NCI-H446 (cell line): ENCODE measurements around the gene HAUS7.

Experiments used
- DNase-seq, 2 experiments: peaks; one replicate each; lab custom pipeline; 2025; lab: John Stamatoyannopoulos, UW

The HAUS7 gene

DNA sequence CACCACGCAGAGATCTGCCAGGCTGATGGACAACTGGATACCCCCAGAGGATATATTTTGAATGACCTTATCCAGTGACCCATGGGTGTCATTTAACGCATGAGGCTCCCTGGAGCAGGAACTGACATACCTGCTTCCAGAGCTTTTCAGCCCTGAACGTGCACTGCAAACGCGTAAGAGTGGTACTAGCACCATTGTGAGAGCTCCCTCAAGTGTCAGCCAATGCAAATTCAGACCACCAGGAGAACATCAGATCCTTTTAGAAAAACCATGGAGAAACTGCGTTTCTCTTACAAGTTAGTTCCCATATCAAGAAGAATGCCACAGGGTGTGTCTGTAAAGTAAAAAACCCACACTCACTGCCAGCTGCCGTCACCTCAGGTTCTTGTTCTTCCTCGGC is 31.8 kb downstream of the HAUS7 start:
- peak in 1 of 2 experiments; percentile 6 for DNase-seq

DNA sequence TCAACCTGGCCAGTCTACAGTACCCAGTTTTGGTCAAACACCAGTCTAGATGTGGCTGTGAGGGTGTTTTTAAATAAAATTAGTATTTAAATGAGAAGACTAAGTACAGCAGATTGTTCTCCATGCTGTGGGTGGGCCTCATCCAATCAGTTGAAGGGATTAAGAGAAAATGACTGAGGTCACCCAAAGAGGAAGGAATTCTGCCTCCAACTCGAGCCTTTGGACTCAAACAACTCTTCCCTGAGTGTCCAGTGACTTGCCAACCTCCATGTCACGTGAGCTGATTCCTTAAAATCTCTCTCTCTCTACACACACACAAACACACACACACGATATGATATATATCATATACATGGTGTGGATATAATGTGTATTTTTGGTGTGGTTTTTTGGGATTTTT is 34.5 kb downstream of the HAUS7 start:
- no peak for DNase-seq

DNA sequence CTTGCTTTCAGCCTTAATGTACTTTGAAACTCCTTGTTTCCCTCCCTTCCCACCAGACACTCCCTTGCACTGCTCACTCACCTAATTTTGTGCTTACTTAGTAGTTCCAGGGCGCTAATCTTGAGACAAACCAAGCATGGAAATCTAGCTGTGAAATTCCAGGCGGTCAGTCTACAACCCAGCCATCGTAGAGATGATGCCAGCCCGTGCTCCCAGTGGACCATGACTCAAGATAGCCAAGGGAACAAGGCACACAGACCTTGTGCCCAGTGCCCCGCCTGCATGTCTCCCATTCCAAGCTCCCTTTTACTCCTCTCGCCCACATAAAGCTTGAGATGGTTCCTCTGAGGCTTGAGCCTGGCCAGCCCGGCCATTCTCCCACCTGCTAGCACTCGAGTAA is 35.6 kb downstream of the HAUS7 start:
- no peak for DNase-seq

DNA sequence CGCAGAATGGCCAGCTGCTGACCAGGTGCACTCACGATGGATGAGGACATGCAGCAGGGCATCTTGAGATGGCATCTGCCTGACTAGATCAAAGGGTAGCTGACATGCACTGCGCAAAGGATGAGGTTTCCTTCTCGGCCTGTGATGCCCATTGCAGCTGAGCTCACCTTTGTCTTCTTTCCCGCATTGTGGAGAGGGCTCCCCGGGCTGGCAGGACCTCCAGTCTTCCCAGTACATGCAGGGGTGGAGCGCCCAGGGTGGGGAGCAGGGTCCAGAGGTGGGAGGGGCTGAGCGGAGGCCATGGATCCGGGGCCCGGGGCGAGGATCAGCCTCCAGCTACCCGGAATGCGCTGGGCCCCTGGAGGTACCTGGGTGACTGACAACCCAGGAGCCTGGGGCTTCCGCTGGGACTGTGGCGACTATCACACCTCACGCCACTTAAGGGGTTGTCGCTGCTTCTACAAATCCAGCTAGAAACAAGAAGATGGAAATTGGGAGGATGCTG is 36.5 kb downstream of the HAUS7 start:
- DNase-seq: no peak

DNA sequence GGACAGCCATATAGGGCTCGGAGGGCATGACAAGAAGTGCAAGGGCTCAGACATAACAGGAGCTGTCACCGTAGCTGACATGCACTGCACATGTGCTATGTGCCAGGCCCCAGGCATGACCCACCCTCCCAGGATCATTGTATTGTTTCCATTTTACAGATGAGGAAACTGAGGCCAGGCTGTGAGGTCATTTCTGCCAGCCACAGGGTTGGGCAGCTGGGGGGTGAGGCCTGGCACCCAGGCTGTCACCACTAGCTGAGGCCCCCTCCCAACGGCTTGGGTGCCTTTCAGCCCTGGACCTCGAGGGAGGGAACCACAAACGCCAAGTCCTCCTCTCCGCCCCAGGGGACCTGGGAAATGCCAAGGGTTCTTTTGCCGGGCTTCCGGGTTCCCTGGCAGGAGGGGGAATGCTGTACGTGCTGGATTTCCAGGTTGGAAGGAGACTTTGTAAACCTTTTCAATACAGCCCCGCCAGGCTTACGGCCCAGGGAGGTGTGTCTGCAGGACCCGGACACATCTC is 37.2 kb downstream of the HAUS7 start:
- DNase-seq: no peak

DNA sequence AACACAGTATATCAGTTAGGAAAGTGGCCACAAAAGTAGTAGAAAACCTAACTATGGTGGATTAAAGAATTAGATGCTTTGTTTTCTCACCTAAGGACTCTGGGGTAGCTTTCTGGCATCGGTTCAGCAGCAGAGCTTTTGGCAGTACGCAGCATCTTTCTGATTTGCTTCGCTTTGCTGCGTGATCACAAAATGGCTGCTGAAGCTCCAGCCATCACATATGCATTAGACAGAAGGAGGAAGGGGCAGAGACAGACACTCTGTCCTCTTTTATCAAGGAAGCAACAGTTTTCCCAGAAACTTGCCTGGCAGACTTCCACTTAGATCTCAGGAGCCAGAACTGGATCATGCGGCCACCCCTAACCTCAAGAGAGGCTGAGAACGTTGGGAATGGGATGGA is 39.6 kb downstream of the HAUS7 start:
- DNase-seq: no peak

DNA sequence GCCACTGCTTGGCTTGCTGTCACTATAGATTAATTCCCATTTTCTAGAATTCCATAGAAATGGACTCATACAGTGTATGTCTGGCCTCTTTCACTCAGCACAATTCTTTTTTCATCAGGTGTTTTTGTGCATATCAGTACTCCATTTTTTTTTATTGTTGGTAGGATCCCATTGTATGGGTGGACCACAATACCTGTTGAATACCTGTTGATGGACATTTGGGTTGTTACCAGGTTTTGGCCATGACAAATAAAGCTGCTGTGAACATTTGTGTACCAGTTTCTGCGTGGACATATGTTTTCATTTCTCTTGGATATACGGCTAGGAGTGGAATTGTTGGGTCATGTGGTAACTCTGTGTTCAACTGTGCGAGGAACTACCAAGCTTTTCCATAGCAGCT is 44.2 kb downstream of the HAUS7 start:
- DNase-seq: no peak

DNA sequence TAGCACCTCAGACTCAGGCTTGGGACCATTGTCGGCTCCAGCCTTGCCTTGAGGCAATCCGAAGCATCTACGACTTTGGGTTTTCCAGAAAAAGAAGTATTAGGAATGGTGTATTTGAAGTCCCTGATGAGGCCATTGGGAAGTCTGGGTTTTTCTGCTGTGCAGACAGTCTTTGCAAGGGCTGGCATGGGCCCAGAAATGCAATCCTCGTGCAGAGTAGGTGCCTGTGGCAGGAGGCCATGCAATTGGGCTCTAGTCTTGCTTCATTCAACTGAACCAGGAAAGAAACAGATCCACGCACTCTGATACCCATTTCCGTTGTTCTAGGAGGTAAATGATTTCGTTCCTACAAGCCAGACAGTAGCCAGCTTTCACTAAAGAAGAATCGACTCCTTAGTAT is 46.7 kb downstream of the HAUS7 start:
- DNase-seq: no peak

DNA sequence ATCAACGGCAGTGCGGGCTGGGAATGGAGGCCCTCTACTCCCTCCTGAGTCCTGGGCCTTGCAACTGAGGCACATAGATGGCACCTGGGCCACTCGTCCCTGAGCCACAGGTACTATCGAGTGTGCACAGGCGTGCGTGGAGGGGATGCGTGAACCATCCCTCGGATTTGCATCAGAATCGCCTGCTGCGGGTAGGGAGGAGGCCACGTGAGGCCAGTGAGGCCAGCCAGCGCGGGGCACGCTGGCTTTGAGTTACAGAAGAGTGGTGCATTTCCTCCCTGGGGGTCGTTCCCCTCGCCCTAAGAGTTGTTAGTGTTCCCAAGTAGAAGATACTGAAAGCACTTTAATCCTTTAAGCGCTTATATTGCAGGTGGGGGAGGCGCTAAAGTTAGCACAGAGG is 48.5 kb downstream of the HAUS7 start:
- no peak for DNase-seq

DNA sequence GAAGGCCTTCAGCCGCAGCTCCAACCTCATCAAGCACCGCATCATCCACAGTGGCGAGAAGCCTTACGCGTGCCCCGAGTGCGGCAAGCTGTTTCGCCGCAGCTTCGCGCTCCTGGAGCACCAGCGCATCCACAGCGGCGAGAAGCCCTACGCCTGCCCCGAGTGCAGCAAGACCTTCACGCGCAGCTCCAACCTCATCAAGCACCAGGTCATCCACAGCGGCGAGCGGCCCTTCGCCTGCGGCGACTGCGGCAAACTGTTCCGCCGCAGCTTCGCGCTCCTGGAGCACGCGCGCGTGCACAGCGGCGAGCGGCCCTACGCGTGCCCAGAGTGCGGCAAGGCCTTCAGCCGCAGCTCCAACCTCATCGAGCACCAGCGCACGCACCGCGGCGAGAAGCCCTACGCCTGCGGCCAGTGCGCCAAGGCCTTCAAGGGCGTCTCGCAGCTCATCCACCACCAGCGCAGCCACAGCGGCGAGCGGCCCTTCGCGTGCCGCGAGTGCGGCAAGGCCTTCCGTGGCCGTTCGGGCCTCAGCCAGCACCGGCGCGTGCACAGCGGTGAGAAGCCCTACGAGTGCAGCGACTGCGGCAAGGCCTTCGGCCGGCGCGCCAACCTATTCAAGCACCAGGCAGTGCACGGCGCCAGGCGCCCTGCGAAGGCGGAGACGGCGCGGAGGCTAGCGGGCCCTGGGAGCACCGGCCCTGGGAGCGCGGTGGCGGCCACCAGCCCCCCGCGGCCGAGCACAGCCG is 49.4 kb downstream of the HAUS7 start:
- DNase-seq: no peak

DNA sequence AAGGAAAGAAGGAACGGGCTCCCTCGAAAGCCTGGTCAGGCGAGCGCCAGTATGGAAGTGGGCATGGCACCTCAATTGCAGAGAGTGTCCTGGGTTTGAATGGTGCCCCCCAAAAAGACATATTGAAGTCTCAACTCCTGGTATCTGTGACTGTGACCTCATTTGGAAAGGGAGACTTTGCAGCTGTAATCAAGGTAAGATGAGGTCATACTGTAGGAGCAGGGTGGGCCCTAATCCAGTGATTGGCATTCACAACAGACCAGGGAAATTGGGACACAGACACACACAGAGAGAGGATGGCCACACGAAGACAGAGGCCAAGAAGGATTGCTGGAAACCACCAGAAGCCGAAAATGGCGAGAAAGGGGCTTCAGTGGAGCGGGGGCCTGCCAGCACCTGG is 52.7 kb downstream of the HAUS7 start:
- DNase-seq: no peak

DNA sequence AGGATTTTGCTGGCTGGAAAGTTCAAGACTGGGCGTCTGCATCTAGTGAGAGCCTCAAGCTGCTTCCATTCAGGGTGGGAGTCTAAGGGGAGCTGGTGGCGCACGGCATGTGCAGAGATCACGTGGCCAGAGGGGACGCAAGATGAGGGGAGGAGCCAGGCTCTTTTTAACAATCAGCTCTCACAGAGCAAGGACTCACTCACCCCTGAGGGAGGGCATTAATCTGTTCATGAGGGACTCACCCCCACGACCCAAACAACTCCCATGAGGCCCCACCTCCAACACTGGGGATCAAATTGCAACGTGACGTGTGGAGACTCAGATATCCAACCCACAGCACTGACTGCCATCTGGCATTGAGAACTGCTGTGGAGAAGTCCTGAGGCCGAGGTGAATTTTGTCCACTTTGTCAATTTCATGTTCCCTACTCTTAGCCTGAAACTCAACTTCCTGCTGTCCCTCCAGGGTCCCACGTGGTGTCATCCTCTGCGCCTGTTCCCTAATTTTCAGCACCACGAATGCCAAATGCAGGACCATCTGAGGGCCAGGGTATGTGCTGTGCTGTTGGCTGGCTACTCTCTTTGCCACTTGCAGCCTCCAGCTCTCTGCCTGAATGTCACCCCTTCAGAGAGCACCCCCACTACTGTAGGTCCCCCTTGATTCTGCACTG is 53.5 kb downstream of the HAUS7 start:
- no peak for DNase-seq

DNA sequence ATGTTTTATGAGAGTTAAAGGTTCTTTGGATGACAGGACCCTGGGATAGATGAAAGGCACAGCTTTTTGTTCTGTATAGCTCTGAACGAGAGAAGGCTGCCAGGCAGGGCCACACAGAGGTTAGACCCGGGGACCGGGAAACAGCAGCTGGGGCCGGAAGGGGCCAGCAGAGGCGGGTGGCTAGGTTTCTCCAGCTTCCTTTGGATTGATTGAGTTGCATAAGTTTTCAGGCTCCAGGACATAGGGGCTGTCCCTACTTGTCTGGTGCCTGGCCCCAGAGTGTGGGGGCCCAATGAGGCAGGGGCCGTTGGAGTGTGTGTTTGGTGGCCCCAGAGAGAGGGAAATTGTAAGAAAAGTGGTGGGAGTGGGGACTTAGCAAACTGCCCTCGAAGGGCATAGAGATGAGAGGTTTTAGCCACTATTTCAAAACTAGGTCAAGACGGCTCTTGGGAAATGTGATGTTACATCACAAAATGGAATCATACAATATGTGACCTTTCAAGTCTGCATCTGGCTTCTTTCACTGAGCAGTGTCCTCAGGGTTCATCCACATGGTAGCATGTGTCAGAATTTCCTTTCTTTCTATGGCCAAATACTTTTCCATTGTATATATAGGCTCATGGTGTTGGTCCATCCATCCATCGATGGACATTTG is 55.4 kb downstream of the HAUS7 start:
- DNase-seq: no peak

DNA sequence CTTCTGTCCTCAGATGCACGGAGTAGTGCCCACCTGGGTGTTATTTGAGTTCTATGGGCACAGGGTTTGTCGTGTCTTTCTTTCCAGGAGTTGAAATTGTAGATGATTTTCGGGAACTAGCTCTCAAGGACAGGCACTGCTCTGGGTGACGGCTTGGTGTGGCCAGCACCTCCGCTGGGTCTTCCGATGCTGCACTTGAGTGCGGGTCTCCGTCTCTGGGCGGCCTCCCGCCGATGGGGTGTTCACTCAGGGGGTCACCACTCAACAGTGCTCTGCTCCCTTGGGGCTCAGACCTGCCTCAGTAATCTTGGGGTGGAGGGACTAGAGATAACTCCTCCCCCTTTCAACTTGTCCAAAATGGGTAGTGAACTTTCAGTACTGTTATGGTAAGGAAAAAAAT is 56.6 kb downstream of the HAUS7 start:
- DNase-seq: no peak

DNA sequence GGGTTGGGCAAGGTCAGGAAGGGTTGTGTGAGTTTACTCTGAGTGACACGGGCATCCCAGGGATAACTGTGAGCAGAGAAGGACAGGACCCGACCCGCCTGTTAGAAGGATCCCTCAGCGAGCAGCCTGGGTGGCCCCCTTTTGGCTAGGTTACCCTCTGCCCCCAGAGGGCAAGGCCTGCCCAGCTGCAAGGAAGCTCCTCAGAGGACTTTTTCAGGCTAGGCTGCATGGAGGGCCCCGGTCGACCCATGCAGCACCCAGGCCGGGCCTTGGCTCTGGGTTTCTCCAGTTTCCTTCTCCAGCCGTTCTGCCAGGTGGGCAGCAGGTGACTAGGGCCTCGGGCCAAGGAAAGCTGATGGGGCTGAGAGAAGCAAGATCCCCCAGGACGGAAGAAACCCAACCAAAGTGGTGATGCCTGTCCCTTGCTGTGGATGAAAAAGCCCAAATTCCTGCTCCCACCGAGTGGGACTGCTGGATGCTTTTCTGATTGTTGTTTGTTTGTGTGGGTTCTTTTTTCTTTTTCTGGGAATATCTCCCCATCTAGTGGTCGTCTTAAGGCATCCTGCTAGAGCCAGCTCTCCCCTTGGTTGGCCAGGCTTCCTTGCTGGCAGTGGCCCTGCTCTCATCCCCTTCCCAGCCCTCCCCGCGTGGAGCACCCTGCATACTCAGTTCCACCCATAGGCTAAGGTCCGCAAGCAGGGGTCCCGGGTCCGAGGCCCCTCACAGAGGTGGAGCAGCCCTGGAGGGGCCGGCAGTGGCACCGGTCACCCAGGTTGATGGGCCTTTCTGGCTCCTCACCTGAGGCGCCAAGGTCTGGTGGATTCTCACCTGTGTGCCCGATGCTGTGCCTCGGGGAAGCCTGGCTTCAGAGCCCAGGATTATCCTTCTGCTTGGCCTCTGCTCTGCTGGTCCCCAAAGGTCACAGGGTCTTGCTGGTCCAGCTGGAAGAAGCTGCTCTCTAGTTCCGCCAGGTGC is 57.3 kb downstream of the HAUS7 start:
- no peak for DNase-seq

DNA sequence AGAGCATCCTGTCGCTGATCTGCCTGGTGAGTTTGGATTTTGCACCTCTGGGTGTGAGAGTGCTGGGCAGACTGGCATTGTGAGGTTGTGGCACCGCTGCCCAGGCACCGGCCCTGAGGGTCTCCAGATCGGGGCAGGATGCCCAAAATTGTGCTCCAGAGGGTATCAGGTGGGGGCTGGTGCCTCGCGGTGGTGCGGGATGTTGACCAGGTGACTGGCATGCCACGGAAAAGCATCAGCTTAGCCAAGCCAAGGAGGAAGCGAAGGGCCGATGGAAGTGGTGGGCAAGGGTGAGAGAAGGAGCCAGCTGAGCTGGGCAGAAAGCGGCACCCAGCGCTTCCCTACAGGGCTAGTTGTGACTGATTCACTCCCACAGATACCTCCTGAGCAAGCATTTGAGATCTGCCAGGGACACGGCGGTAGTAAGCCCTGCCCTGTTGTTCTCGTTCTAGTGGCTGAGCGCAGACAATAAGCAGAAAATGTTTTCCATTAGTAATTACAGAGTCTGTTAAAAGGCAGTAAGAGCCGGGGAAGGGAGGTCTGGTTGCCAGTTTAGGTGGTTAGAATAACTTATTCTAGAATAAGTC is 58.3 kb downstream of the HAUS7 start:
- DNase-seq: no peak

DNA sequence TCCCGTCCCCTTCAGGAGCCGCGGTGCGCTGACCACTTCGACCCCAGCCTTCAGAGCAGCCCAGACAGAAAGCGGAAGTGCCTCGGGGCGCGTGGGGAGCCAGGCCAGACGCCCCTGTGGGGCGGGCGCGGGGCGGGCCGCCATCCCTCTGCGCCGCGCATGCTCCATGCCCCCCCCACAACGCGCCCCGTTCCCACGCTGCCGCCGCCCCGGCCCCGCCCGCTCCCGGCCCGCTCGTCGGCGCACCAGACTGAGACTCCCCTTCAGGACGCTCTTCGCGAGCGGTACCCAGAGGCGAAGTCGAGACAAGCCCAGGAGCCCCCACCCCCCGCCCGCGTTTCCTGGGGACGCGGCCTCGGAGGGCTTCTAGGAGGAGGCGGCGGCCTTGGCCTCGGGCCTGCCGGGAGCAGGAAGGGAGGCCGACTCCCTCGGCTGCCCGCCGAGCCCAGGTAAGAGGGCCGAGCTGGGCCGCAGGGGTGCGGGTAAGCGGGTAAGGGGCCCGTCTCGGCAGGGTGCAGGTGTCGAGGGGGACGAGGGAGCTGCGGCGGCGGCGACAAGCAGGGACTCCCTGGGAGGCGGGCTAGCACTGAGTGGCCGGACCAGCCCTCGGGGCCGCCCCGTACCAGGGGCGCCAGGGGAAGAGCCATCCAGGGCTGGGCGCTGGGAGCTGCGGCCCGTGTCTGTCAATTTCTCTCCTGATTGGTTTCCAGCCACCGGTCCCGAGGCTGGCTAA is 59.0 kb downstream of the HAUS7 start, which contains the start of gene ZFP92:
Gene ZFP92 (plus strand): TSS at position 218 of the 733 bp plus-strand sequence. CDS start 6,851 bp downstream, outside the sequence.
- no peak for DNase-seq

DNA sequence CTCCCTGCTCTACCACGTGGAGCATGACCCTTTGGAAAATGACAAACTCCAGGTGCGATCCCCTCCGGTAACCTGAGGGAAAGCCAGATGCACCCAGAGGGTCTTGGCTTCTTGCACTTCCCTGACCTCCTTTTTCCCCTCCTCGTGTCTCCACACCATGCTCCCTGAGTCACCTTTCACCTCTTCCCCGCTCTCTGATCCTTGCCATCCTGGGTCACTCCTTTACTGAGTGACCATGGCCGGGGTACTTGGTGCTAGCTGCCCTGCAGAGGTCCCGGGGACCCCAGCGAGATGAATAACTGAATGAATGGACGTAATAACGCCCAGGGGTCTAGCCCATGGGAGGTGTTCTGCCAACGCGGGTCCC is 59.5 kb downstream of the HAUS7 start:
- DNase-seq: no peak

DNA sequence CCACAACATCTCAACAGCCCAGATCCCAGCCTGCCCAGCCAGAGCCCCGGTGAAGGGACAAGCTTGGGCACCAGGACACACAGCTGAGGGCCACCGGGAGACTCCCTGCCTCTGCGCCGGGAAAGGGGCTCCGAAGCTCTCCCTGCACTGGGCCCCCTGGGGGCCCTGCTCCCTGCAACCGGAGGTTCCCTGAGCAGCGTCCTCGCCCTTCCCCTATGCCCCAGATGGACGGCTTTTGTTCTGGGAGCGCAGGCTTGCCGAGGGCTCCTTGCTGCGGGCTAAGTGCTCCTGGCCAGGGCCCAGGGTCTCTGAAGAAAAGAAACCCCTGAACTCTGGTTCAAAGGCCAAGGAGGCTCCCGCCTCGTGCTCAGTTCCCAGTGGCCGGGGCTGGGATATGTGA is 60.0 kb downstream of the HAUS7 start:
- DNase-seq: no peak

DNA sequence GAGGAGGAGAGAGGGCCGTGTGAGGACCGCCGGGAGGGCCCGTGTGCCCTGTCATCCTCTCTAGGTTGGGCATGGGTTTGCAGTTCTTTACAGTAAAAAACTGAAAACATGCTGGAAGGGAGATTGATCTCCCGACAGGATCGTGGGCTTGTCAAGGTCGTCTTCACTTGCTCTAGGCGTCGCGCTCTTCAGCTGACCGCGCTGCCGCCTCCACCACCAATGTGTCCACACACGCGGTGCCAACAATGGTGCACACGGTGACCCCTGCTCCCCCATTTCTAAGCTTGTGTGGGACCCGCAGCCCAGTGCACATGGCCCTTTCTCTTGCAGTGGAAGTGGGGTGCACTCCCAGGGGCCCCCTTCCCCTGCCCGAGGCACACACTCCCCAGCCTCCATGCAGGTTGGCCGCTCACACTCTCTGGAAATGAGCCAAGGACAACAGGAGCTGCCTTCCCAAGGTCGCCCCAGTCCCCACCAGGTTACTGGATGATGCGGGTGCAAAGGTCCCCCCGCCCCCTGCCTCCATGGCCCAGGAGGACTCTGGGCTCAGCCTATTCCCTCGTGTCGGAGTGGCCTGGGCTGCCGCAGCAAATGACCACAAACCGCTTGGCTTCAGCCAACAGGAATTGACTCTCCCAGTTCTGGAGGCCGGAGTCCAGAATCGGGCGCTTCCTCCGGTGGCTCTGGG is 60.8 kb downstream of the HAUS7 start:
- DNase-seq: no peak
